Stomach (tissue), 9 donors: ENCODE results near the gene MUC5AC. TPM values are rescaled to one million over a fixed set of nuclear protein-coding genes. Genes with fewer than 3 reads are reported as not detected.

Source experiments
- DNase-seq, 2 donors: peaks; one replicate each; pipeline versions ENCODE4 v3.0.0 to v3.0.0-alpha.2; 2013 to 2019
- H3K27ac ChIP-seq, 5 donors: fragments of 200-600 bp in 4 of 5; sonication (generic) in 4 of 5; one replicate each; pipeline ENCODE4 v1.5.1; 2013 to 2019; ENCODE audit warnings: mild to moderate bottlenecking in 1 of 5, moderate library complexity in 1 of 5
- H3K27me3 ChIP-seq, 3 donors: fragments of 200-600 bp; sonication (generic); one replicate each; pipeline ENCODE4 v1.5.1; 2017 to 2019; ENCODE audit warnings: mixed run types in 1 of 3
- H3K36me3 ChIP-seq, 4 donors: fragments of 200-600 bp; sonication (generic); 1 replicate in 3 of 4; 2 replicates in 1 of 4; pipeline ENCODE4 v1.5.1; 2016 to 2019
- H3K4me1 ChIP-seq, 4 donors: fragments of 200-600 bp; sonication (generic); one replicate each; pipeline ENCODE4 v1.5.1; 2016 to 2019
- H3K4me3 ChIP-seq, 4 donors: fragments of 200-600 bp; sonication (generic) in 3 of 4; one replicate each; pipeline ENCODE4 v1.5.1; 2016 to 2019; ENCODE audit warnings: mild to moderate bottlenecking in 1 of 4
- H3K9me3 ChIP-seq, 4 donors: fragments of 200-600 bp; sonication (generic); one replicate each; pipeline ENCODE4 v1.5.1; 2016 to 2019
- EP300 ChIP-seq: sonication (generic); formaldehyde crosslinking; IDR thresholded peaks from one replicate; pipeline ENCODE4 v1.6.1; 2017; ENCODE audit warnings: antibody characterized with exemption
- POLR2A ChIP-seq, 4 donors: fragments of 450-650 bp; IDR thresholded peaks; one replicate each; pipeline ENCODE4 v1.6.1; 2016; ENCODE audit warnings: antibody characterized with exemption in 4 of 4, control low read depth in 2 of 4, mild to moderate bottlenecking in 1 of 4, moderate library complexity in 1 of 4
- POLR2AphosphoS5 ChIP-seq, 3 donors: sonication (generic); formaldehyde crosslinking; IDR thresholded peaks; one replicate each; pipeline ENCODE4 v1.6.1; 2016; ENCODE audit warnings: antibody characterized with exemption in 3 of 3
- WGBS, 5 donors: extraction: QIAGEN DNeasy Blood & Tissue Kit in 3 of 5; methylation state at CpG; one replicate each; pipeline versions ENCODE4 v1.1.5 to v1.1.7; 2013 to 2018; 5-methylcytosine and 5-hydroxymethylcytosine counted together
- intact Hi-C: fragments of 100-400 bp; cut with DNase I; formaldehyde crosslinking; loops from one replicate; pipeline ENCODE4 v1.15.1; 2023; ENCODE audit warnings: low total_unique reads
- polyA plus RNA-seq, 3 donors: library from polyadenylated mRNA; stranded (reverse); fragments of 200-250 nt; gene quantifications; one replicate each; pipeline ENCODE4 v1.2.3, GENCODE V29; 2013
- total RNA-seq, 5 donors: library from RNA; depleted of rRNA; stranded (reverse); fragments of >200 nt; gene quantifications; one replicate each; pipeline versions ENCODE4 v1.1.0 to v1.2.3, GENCODE V29; 2014 to 2016
- TF ChIP-seq, protein P1 (sequence below), 7 experiments: fragments of 450-650 bp in 4 of 7; fragments of 200-600 bp in 3 of 7; sonication (generic) in 3 of 7; IDR thresholded peaks; one replicate each; pipeline ENCODE4 v1.5.1; 2016 to 2019; ENCODE audit warnings: antibody characterized with exemption in 7 of 7, control low read depth in 2 of 7, mild to moderate bottlenecking in 1 of 7
- donor health status: healthy with polysubstance abuse.
- donor health status: Bipolar disorder and iron deficiency.
- donor health status: healthy.

Gene MUC5AC
- total and polyA plus RNA-seq, 8 donors = 2.0 to 1,253 (median 171) TPM

DNA sequence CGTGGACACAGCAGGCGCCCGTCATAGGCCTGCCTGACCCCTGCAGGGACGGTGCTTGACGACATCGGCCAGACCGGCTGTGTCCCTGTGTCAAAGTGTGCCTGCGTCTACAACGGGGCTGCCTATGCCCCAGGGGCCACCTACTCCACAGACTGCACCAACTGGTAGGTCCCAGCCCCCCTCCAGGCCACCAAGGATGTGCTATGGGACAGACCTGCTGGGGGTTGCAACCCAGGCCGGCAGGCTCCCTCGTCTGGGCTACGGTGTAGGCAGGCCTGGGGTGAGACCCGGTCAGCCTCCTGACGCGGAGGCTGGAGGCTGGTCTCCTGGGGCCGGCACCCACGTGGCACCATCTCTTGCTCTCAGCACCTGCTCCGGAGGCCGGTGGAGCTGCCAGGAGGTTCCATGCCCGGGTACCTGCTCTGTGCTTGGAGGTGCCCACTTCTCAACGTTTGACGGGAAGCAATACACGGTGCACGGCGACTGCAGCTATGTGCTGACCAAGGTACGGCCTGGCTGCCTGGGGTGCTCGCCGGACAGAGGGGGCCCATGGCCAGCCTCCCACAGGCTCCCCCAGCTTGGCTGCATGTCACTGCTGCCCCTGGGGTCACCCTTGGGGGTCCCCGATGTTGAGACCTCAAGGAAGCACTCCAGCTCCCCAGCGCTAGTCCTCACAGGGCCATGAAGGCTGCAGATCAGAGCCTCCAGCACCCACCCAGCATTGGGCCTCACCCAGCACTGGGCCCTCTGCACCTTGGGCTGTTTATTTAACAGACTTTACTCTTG is 7.7 kb downstream of the MUC5AC start:
- Histone ChIP-seq H3K4me1 (no peaks in the 10 kb centered on the region), H3K36me3 (peaks cover 0 to 66% (median 18%) of the 10 kb centered on the region in 4 donors), H3K27me3 (peaks cover 0 to 52% (median 0%) of the 10 kb centered on the region in 3 donors), H3K27ac (no peak overlapping the region), H3K9me3 (no peaks in the 10 kb centered on the region), H3K4me3 (no peak overlapping the region)
- DNase-seq = peak in 1 of 2 donors; percentile 24
- WGBS, 5 donors = 80 to 95% (median 92%) methylated on average over 1 to 30 of the region's 30 CpGs
- intact Hi-C loops = no loop called here
- TF ChIP-seq POLR2A (IDR thresholded peaks at IDR 0.05) = no peak
- TF ChIP-seq, protein P1, sequence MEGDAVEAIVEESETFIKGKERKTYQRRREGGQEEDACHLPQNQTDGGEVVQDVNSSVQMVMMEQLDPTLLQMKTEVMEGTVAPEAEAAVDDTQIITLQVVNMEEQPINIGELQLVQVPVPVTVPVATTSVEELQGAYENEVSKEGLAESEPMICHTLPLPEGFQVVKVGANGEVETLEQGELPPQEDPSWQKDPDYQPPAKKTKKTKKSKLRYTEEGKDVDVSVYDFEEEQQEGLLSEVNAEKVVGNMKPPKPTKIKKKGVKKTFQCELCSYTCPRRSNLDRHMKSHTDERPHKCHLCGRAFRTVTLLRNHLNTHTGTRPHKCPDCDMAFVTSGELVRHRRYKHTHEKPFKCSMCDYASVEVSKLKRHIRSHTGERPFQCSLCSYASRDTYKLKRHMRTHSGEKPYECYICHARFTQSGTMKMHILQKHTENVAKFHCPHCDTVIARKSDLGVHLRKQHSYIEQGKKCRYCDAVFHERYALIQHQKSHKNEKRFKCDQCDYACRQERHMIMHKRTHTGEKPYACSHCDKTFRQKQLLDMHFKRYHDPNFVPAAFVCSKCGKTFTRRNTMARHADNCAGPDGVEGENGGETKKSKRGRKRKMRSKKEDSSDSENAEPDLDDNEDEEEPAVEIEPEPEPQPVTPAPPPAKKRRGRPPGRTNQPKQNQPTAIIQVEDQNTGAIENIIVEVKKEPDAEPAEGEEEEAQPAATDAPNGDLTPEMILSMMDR (IDR thresholded peaks at IDR 0.05) = no peak
- TF ChIP-seq EP300 = no peak
- TF ChIP-seq POLR2AphosphoS5 (IDR thresholded peaks at IDR 0.05) = no peak

GRCh38 chr11:1167256-1167655 is 9.5 kb downstream of the MUC5AC start:
- intact Hi-C loops = no loop called here
- 77 to 87% (median 86%) methylated on average over 7 of the region's 7 CpGs for WGBS, 5 donors
- Histone ChIP-seq H3K27me3 (peaks cover 0 to 34% (median 0%) of the 10 kb centered on the region in 3 donors), H3K4me3 (no peak overlapping the region), H3K36me3 (peaks cover 0 to 61% (median 15%) of the 10 kb centered on the region in 4 donors), H3K27ac (no peak overlapping the region), H3K4me1 (no peaks in the 10 kb centered on the region), H3K9me3 (no peaks in the 10 kb centered on the region)
- DNase-seq = no peak
- TF ChIP-seq EP300 (no peak), POLR2AphosphoS5 (IDR thresholded peaks at IDR 0.05) (no peak), POLR2A (IDR thresholded peaks at IDR 0.05) (no peak)
- TF ChIP-seq, protein P1 (IDR thresholded peaks at IDR 0.05) = no peak

DNA sequence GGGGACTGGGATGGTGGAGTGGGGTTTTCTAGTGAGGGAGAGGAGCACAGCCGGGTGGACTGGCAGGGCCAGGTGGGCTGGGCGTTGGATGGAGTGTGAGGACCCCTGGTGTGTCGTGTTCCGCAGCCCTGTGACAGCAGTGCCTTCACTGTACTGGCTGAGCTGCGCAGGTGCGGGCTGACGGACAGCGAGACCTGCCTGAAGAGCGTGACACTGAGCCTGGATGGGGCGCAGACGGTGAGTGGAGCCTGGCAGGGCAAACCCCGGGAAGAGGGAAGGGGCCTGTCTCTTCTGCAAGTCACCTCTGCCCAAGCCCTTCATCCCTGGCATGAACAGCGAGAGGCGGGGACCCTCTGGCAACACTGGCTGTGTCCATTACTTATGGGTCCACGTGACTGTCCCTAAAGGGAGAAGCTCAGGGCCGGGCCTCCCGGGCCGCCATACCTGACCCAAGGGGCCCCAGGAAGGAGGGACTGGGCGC is 10.0 kb downstream of the MUC5AC start:
- Histone ChIP-seq H3K4me1 (no peaks in the 10 kb centered on the region), H3K4me3 (no peak overlapping the region), H3K27ac (no peak overlapping the region), H3K9me3 (no peaks in the 10 kb centered on the region), H3K36me3 (peaks cover 0 to 62% (median 15%) of the 10 kb centered on the region in 4 donors), H3K27me3 (peaks cover 0 to 32% (median 0%) of the 10 kb centered on the region in 3 donors)
- intact Hi-C loops = no loop called here
- no peak for TF ChIP-seq POLR2A (IDR thresholded peaks at IDR 0.05)
- TF ChIP-seq EP300 = no peak
- 80 to 90% (median 86%) methylated on average over 18 to 19 of the region's 19 CpGs for WGBS, 5 donors
- no peak for DNase-seq

DNA sequence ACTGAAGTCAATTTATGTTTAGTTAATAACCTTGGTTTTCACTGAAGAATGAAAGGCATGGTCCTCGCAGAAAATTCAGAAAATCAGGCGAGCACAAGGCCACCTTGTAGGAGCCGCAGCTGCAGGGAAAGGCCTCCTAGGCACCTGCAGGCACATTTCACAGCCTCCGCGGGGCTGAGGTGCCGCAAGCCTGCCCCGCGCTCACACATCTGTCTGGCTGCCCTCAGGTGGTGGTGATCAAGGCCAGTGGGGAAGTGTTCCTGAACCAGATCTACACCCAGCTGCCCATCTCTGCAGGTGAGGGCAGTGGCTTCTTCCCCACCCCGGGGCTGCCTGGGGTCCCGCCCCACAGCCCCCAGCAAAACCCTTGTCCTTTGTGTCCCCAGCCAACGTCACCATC is 10.5 kb downstream of the MUC5AC start:
- H3K9me3 ChIP-seq = no peaks in the 10 kb centered on the region
- intact Hi-C loops = no loop called here
- no peak overlapping the region for H3K4me3 ChIP-seq
- peaks cover 0 to 59% (median 14%) of the 10 kb centered on the region in 4 donors for H3K36me3 ChIP-seq
- DNase-seq = no peak
- no peak overlapping the region for H3K27ac ChIP-seq
- whole genome bisulfite sequencing, 5 donors = 90 to 94% (median 92%) methylated on average over 8 to 11 of the region's 11 CpGs
- H3K27me3 ChIP-seq = peaks cover 0 to 27% (median 0%) of the 10 kb centered on the region in 3 donors
- TF ChIP-seq, protein P1 (IDR thresholded peaks at IDR 0.05) = no peak
- TF ChIP-seq POLR2A (IDR thresholded peaks at IDR 0.05) (no peak), EP300 (no peak), POLR2AphosphoS5 (IDR thresholded peaks at IDR 0.05) (no peak)
- no peaks in the 10 kb centered on the region for H3K4me1 ChIP-seq

GRCh38 chr11:1168721-1169161 is 11.0 kb downstream of the MUC5AC start:
- Histone ChIP-seq H3K27me3 (peaks cover 0 to 22% (median 0%) of the 10 kb centered on the region in 3 donors), H3K27ac (no peak overlapping the region), H3K9me3 (no peaks in the 10 kb centered on the region), H3K36me3 (peaks cover 0 to 54% (median 12%) of the 10 kb centered on the region in 4 donors), H3K4me3 (no peak overlapping the region), H3K4me1 (no peaks in the 10 kb centered on the region)
- 91 to 97% (median 94%) methylated on average over 20 to 23 of the region's 23 CpGs for WGBS, 5 donors
- TF ChIP-seq POLR2A (IDR thresholded peaks at IDR 0.05) = no peak
- TF ChIP-seq EP300 = no peak
- TF ChIP-seq, protein P1 (IDR thresholded peaks at IDR 0.05) = no peak
- TF ChIP-seq POLR2AphosphoS5 (IDR thresholded peaks at IDR 0.05) = no peak
- DNase-seq = no peak
- intact Hi-C loops = no loop called here
